Fibroblast of villous mesenchyme (primary cell): Measurements from ENCODE around the gene ZNF805. TPM values are rescaled to one million over a fixed set of nuclear protein-coding genes. Genes with fewer than 3 reads are reported as not detected.
A peak's percentile ranks its signal among the peaks of the same experiment; 100 is the strongest.

Experiments
- DNase-seq: peaks from one replicate; pipeline ENCODE4 v3.0.0-alpha.2; 2010; ENCODE audit warnings: low read depth
- H3K4me3 ChIP-seq: 2 replicates; pipeline ENCODE4 v1.5.1; 2011; ENCODE audit warnings: low read depth, mild to moderate bottlenecking, low read length
- total RNA-seq: library from RNA; depleted of rRNA; stranded (reverse); fragments of >200 nt; gene quantifications from 2 replicates; pipeline ENCODE4 v1.2.3, GENCODE V29; 2012
- TF ChIP-seq, protein P1 (sequence below): IDR thresholded peaks from 2 replicates; pipeline ENCODE4 v1.5.1; 2012; ENCODE audit warnings: low read depth, mild to moderate bottlenecking, low read length; ENCODE audit not compliant: insufficient read depth

ZNF805 gene
- total RNA-seq, 1 donor, result 28.1 TPM

DNA sequence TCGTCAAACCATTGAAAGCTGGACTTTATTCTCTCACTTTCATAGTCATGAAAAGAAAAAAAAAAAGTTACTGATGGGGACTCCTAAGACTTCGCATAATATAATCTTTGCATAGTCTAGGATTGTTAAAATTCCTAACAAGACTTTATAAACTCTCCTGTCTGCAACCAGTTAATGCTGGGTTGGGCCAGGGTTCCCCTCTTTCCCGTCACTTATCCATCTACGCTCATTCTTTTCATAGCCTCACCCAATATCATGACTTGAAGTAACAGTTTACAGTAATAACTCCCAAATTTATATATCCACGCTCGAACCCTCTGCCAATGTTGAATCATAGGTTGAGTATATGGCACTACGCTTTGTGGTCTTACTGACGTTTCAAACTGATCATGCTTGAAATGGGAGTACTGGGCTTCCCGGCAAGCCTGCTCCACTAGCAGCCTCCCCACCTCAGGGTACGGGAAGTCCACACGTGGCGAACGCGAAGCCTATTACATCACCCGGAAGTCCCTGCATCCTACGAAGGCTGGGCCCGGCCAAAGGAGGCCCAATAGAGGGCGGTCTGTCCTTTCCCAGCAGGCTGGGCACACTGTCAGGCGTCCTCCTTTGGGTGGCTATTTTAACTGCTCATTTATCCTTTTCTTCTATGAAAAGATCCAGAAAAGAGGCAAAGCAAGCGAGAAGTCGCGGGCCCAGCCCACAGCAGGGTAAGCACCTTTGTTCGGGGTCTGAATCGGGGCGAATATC, 39.2 kb downstream of the ZNF805 start:
- H3K4me3 ChIP-seq, result peak overlapping the region; percentile 96
- peak; percentile 98 for DNase-seq
- TF ChIP-seq, protein P1, sequence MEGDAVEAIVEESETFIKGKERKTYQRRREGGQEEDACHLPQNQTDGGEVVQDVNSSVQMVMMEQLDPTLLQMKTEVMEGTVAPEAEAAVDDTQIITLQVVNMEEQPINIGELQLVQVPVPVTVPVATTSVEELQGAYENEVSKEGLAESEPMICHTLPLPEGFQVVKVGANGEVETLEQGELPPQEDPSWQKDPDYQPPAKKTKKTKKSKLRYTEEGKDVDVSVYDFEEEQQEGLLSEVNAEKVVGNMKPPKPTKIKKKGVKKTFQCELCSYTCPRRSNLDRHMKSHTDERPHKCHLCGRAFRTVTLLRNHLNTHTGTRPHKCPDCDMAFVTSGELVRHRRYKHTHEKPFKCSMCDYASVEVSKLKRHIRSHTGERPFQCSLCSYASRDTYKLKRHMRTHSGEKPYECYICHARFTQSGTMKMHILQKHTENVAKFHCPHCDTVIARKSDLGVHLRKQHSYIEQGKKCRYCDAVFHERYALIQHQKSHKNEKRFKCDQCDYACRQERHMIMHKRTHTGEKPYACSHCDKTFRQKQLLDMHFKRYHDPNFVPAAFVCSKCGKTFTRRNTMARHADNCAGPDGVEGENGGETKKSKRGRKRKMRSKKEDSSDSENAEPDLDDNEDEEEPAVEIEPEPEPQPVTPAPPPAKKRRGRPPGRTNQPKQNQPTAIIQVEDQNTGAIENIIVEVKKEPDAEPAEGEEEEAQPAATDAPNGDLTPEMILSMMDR, result no peak

DNA sequence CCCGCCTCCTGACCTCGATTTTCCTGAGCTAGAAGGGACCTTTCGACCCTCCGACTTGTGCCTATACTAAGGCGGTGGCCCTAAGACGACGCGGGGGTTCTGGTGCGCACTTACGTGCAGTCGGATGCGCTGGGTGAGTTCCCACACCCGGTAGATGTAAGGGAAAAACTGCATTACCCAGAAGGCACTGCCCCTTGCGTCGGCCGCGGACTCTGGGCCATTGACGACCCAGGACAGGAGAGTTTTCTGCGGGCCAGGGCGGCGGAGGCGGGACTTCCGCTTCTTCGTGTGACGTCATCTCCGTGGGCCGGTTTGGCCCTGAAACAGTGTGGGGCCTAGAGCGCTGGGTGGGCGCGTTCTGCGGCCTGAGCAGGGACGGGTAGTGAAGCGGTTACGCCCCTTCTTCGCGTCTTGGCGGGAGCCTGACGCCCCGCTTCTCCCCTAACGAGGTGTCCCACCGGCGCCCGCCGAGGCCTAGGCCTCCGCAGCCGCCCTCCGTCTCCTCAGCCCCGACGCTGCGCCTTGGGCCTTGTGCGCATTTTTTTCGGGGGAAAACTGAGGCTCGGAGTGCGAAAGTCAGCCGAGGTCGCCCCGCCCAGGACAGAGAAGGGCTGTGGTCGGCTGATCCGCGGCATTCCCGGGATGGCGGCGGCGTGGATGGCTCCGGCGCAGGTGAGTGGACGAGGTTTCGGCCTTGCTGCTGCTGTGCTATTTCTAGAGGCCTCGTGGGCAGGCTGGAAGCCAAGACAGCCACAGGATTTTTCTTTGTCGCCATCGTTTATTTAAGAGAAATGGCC, 39.9 kb downstream of the ZNF805 start, which contains the start of gene ZNF460:
Gene ZNF460 (plus strand): TSS at position 321 of the 797 bp plus-strand sequence. CDS start 322 bp downstream, at position 643.
- H3K4me3 ChIP-seq, result peak within 1 kb of the TSS; percentile 96
- TF ChIP-seq, protein P1, result no peak
- DNase-seq, result peak; percentile 98

DNA sequence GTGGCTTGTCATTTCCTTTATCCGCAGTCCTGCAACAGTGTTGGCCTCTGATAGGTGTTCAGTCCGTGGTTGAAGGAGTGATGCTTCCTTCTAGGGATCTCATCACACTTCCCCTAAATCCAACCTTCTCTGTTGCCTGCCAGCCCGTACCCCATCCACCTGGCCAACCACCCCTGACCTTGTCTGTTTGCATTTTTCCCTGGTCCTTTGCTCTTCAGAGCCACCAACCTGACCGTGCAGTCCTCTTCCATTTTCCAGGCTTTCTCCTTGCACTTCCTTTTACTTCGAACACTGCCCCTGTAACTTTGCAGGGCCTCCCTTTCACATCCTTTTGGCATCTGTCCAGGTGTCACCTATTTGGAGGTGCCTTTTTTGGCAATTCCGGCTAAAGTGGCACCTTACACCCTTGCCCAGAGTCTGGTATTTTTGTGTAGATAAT, 40.5 kb downstream of the ZNF805 start:
- peak; percentile 13 for DNase-seq
- TF ChIP-seq, protein P1, result no peak
- H3K4me3 ChIP-seq, result peak overlapping the region; percentile 96

DNA sequence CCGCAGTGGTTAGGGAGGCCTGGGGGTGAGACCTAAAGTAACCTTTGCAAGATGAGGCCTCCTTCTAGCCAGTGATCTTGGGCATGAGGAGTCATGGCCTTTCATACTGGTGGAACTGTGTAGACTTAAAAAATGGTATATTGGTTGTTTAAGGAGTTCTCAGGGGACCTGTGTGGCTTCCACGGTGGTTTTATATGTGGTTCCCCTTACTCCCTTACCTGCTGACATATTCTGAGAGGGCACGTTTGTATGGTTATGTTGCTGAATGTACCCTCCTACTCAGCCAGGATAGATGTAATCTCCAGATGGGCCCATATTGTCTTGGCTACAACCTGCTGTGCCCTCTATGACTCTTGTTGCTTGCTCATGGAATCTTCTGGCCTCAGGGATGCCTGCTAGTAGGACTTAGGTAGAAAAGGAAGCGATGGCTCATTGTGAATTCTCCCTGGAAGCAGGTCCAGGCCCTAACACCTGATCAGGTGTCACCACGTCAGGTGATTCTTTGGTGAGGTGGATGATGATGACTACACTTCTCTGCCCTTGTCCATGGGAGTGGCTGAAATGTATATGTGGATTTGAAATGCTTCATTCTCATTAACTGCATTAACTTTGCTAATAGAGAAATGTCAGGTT, 41.7 kb downstream of the ZNF805 start:
- TF ChIP-seq, protein P1, result no peak
- peak overlapping the region; percentile 36 for H3K4me3 ChIP-seq
- DNase-seq, result no peak

DNA sequence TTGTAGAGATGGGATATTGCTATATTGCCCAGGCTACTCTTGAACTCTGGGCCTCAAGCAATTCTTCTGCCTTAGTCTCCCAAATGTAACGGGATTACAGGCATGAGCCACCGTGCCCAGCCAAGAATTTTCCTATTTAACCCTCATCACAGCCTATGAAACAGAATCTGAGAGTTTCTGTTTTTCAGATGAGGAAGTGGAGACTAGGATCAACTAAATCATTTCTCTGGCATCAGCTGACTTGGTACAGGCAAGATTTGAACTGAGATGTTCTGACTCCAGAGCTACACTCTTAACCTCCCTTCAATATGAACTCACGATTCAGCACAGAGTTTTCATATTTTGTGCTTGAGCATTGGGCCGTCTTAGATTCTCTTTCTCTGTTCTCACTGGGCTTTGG, 47.9 kb downstream of the ZNF805 start:
- no peak for DNase-seq
- TF ChIP-seq, protein P1, result no peak
- no peak overlapping the region for H3K4me3 ChIP-seq

DNA sequence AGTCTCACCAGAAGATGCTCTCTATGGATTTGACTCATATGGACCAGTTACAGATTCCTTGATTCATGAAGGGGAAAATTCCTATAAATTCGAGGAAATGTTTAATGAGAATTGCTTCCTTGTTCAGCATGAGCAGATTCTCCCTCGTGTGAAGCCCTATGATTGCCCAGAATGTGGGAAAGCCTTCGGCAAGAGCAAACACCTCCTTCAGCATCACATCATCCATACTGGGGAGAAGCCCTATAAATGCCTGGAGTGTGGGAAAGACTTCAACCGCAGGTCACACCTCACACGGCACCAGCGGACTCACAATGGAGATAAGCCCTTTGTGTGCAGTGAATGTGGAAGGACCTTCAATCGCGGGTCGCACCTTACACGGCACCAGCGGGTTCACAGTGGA, 50.5 kb downstream of the ZNF805 start:
- no peak for DNase-seq
- H3K4me3 ChIP-seq, result no peak overlapping the region
- TF ChIP-seq, protein P1, result no peak
